Measurements from ENCODE around the gene MFAP2. TPM values are rescaled to one million over a fixed set of nuclear protein-coding genes. Genes with fewer than 3 reads are reported as not detected.

MFAP2 gene
- total RNA-seq, 1 donor from 2014 or later, result 154 TPM

DNA sequence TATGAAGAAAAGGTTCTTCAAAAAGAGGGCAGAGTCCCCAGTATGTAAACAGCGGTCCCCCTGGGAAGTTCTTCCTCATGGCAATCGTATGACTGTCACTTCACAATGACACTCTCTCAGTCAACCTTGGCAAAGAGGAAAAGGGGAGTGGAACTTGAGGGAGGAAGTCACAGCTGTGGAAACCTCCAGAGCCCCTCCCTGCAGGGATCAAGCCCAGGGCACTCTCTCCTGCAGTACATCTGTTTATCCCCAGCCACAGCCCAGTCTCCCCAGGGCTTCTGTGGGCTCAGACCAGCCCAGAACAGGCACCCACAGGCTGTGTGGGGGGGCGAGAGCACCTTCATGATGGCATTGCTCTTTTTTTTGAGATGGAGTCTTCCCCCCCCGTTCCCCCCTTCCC lies 29.3 kb upstream of the MFAP2 start:
- no peak overlapping the region for H3K4me3 Mint-ChIP-seq (ENCODE audit: unreplicated experiment)
- H3K4me1 Mint-ChIP-seq (ENCODE audit: unreplicated experiment), result peaks cover 10% of the 10 kb centered on the region
- H3K36me3 Mint-ChIP-seq (ENCODE audit: low read depth, unreplicated experiment), result no peaks in the 10 kb centered on the region
- peaks cover 8% of the 10 kb centered on the region for H3K27me3 Mint-ChIP-seq (ENCODE audit: unreplicated experiment)
- no peak for TF ChIP-seq CTCF (IDR thresholded peaks at IDR 0.05; ENCODE audit: unreplicated experiment)
- no peak overlapping the region for H3K27ac Mint-ChIP-seq (ENCODE audit: unreplicated experiment)
- no peak for DNase-seq (ENCODE audit: low spot score)
- H3K9me3 Mint-ChIP-seq (ENCODE audit: unreplicated experiment), result no peaks in the 10 kb centered on the region

- Mint-ChIP-seq H3K9me3 (ENCODE audit: unreplicated experiment) (no peaks in the 10 kb centered on the region), H3K27ac (ENCODE audit: unreplicated experiment) (no peak overlapping the region), H3K4me1 (ENCODE audit: unreplicated experiment) (peaks cover 10% of the 10 kb centered on the region), H3K4me3 (ENCODE audit: unreplicated experiment) (no peak overlapping the region), H3K27me3 (ENCODE audit: unreplicated experiment) (peaks cover 8% of the 10 kb centered on the region), H3K36me3 (ENCODE audit: low read depth, unreplicated experiment) (peaks cover 5% of the 10 kb centered on the region)
- TF ChIP-seq CTCF (IDR thresholded peaks at IDR 0.05; ENCODE audit: unreplicated experiment), result no peak
- no peak for DNase-seq (ENCODE audit: low spot score)
Measured at GRCh38 chr1:17008208-17008855, 27.9 kb upstream of the MFAP2 start.

- Mint-ChIP-seq H3K9me3 (ENCODE audit: unreplicated experiment) (no peaks in the 10 kb centered on the region), H3K4me3 (ENCODE audit: unreplicated experiment) (no peak overlapping the region), H3K36me3 (ENCODE audit: low read depth, unreplicated experiment) (peaks cover 5% of the 10 kb centered on the region), H3K27me3 (ENCODE audit: unreplicated experiment) (peaks cover 6% of the 10 kb centered on the region), H3K4me1 (ENCODE audit: unreplicated experiment) (peaks cover 10% of the 10 kb centered on the region), H3K27ac (ENCODE audit: unreplicated experiment) (no peak overlapping the region)
- no peak for DNase-seq (ENCODE audit: low spot score)
- no peak for TF ChIP-seq CTCF (IDR thresholded peaks at IDR 0.05; ENCODE audit: unreplicated experiment)
Measured at GRCh38 chr1:17007121-17007520, 26.7 kb upstream of the MFAP2 start.

DNA sequence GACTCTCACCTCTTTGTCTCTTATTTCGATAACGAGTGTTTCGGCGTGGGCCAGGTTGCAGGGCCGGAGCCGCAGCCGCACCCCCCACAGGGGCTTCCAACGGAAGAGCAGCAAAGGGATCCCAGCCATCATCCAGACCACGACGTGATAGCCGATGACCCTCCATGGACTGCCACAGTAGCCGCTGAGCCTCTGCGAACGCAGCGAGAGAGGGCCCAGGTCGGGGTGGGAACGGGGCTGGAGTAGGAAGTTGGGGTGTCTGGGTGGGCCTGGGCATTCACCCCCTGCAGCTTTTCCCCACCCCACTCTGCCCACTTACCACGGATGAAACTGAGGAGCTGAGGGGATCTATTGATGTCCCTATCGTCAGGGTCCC lies 24.9 kb upstream of the MFAP2 start:
- Mint-ChIP-seq H3K36me3 (ENCODE audit: low read depth, unreplicated experiment) (peaks cover 5% of the 10 kb centered on the region), H3K27me3 (ENCODE audit: unreplicated experiment) (peaks cover 9% of the 10 kb centered on the region)

More for the DNA sequence above, 24.9 kb upstream of the MFAP2 start:
- TF ChIP-seq CTCF (IDR thresholded peaks at IDR 0.05; ENCODE audit: unreplicated experiment), result no peak
- Mint-ChIP-seq H3K4me3 (ENCODE audit: unreplicated experiment) (no peak overlapping the region), H3K4me1 (ENCODE audit: unreplicated experiment) (peaks cover 3% of the 10 kb centered on the region), H3K27ac (ENCODE audit: unreplicated experiment) (no peak overlapping the region), H3K9me3 (ENCODE audit: unreplicated experiment) (no peaks in the 10 kb centered on the region)
- no peak for DNase-seq (ENCODE audit: low spot score)

Data from endothelial cell (in vitro differentiated cells).